ENCODE results near the gene SCPEP1.

Gene SCPEP1

DNA sequence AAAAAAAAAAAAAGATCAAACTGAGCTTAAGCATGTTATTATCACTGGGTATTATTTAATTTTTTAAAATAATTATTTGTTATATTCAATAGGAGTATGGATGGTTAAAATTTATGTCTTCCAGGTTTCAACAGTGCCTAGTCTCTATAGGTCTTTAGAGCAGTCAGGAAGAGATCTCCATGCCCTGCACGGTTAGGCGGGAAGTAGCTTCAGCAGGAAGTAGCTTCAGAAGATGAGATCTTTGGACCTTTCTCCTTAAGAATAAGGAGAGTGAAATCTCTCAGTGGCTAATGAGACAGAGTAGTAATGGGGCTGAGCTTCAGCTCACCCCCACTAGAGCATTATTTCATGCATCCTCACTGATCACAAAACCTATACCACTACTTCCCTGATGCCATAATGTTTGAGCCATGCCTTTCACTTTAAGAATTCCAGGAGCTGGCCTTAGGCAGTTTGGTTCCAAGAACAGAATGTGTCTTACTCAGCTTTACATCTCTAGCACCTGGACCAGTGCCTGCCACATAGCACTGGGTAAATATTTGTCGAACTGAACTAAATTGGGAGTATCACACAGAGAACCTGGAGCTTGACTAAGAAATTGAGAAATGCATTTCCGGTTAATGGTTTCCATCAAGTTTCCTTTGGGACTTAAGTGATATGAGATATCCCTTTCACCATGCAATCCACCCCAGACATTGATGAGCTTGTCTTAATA lies 43.5 kb downstream of the SCPEP1 start:
- H3K9ac ChIP-seq (ENCODE audit: low read length): no peak overlapping the region
- no peak for TF ChIP-seq EZH2phosphoT487 (conservative IDR thresholded peaks at IDR 0.05; ENCODE audit: low read length)
- TF ChIP-seq, protein P1, sequence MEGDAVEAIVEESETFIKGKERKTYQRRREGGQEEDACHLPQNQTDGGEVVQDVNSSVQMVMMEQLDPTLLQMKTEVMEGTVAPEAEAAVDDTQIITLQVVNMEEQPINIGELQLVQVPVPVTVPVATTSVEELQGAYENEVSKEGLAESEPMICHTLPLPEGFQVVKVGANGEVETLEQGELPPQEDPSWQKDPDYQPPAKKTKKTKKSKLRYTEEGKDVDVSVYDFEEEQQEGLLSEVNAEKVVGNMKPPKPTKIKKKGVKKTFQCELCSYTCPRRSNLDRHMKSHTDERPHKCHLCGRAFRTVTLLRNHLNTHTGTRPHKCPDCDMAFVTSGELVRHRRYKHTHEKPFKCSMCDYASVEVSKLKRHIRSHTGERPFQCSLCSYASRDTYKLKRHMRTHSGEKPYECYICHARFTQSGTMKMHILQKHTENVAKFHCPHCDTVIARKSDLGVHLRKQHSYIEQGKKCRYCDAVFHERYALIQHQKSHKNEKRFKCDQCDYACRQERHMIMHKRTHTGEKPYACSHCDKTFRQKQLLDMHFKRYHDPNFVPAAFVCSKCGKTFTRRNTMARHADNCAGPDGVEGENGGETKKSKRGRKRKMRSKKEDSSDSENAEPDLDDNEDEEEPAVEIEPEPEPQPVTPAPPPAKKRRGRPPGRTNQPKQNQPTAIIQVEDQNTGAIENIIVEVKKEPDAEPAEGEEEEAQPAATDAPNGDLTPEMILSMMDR (IDR thresholded peaks at IDR 0.05; ENCODE audit: insufficient read depth, low read length, poor library complexity, severe bottlenecking): no peak
- H3K4me3 ChIP-seq (ENCODE audit: insufficient read depth, low read length, poor library complexity, severe bottlenecking): no peak overlapping the region
- H3K4me2 ChIP-seq (ENCODE audit: low read depth, low read length, poor library complexity, severe bottlenecking): no peak overlapping the region
- no peaks in the 10 kb centered on the region for H3K36me3 ChIP-seq (ENCODE audit: low read length)
- H3F3A ChIP-seq (ENCODE audit: insufficient read depth): no peaks in the 10 kb centered on the region
- H4K20me1 ChIP-seq (ENCODE audit: low read depth, low read length): no peaks in the 10 kb centered on the region
- no peaks in the 10 kb centered on the region for H3K27me3 ChIP-seq (ENCODE audit: low read length)
- no peaks in the 10 kb centered on the region for H3K79me2 ChIP-seq (ENCODE audit: insufficient read depth, low read length)
- H3K9me2 ChIP-seq (replicated peaks; ENCODE audit: insufficient read depth, low read length): no peaks in the 10 kb centered on the region
- no peak overlapping the region for H2AFZ ChIP-seq (ENCODE audit: low read depth, low read length, severe bottlenecking)
- peaks cover 4% of the 10 kb centered on the region; the same call in 1 of the 2 replicates for H3K9me3 ChIP-seq (ENCODE audit: insufficient read depth, low read length)
- no peak overlapping the region for H3K27ac ChIP-seq (ENCODE audit: low read depth, low read length)

DNA sequence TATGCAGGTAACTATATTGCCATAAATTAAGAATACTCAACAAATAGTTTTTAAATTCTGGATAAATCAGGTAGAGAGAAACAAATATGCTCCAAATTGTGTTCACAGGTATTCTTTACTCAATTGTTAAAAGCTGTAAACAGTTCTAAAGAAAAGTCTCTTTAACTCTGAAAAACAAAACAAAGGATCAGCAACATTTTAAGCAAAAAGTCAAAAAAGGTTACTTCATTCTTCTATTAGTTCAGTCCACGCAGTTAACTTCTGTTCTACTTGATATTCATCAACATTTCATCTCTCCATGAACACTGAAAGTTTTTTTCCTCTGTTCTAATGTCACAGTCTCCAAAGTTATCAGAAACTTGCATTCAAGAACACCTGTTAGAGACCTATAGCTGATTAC lies 47.9 kb downstream of the SCPEP1 start:
- Histone ChIP-seq H3K4me3 (ENCODE audit: insufficient read depth, low read length, poor library complexity, severe bottlenecking) (no peak overlapping the region), H3K9me3 (ENCODE audit: insufficient read depth, low read length) (peaks cover 17% of the 10 kb centered on the region; the same call in 1 of the 2 replicates), H3K79me2 (ENCODE audit: insufficient read depth, low read length) (no peaks in the 10 kb centered on the region), H3K9ac (ENCODE audit: low read length) (no peak overlapping the region), H3K36me3 (ENCODE audit: low read length) (no peaks in the 10 kb centered on the region; the same call in 1 of the 2 replicates), H3K4me2 (ENCODE audit: low read depth, low read length, poor library complexity, severe bottlenecking) (no peak overlapping the region), H3K9me2 (replicated peaks; ENCODE audit: insufficient read depth, low read length) (no peaks in the 10 kb centered on the region), H2AFZ (ENCODE audit: low read depth, low read length, severe bottlenecking) (no peak overlapping the region), H3F3A (ENCODE audit: insufficient read depth) (no peaks in the 10 kb centered on the region), H3K27me3 (ENCODE audit: low read length) (no peaks in the 10 kb centered on the region), H4K20me1 (ENCODE audit: low read depth, low read length) (no peaks in the 10 kb centered on the region), H3K27ac (ENCODE audit: low read depth, low read length) (no peak overlapping the region)
- TF ChIP-seq, protein P1 (IDR thresholded peaks at IDR 0.05; ENCODE audit: insufficient read depth, low read length, poor library complexity, severe bottlenecking): no peak
- no peak for TF ChIP-seq EZH2phosphoT487 (conservative IDR thresholded peaks at IDR 0.05; ENCODE audit: low read length)

DNA sequence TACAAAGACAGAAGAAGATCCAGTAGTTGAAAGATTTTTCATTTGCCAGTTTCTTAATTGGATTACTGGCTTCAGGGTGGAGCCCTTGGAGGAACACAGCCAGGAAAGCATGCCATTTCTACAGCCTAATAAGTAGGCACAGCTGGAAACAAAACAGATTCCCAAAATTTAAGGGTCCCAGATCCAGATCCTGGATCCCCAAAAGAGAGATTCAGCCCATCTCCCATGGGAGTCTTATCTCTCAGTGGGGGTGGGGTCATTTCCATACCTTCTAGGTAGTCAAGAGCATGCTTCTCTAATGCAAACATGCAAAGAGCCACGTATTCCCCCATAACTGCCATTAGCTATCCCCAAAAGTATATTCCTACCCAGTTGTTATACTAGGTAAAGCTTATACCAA lies 49.9 kb downstream of the SCPEP1 start:
- TF ChIP-seq EZH2phosphoT487 (conservative IDR thresholded peaks at IDR 0.05; ENCODE audit: low read length): no peak
- TF ChIP-seq, protein P1 (IDR thresholded peaks at IDR 0.05; ENCODE audit: insufficient read depth, low read length, poor library complexity, severe bottlenecking): no peak
- Histone ChIP-seq H3K27ac (ENCODE audit: low read depth, low read length) (no peak overlapping the region), H3K4me2 (ENCODE audit: low read depth, low read length, poor library complexity, severe bottlenecking) (no peak overlapping the region), H3K79me2 (ENCODE audit: insufficient read depth, low read length) (no peaks in the 10 kb centered on the region), H3K9me2 (replicated peaks; ENCODE audit: insufficient read depth, low read length) (no peaks in the 10 kb centered on the region), H3F3A (ENCODE audit: insufficient read depth) (no peaks in the 10 kb centered on the region), H3K9me3 (ENCODE audit: insufficient read depth, low read length) (peaks cover 17% of the 10 kb centered on the region; the same call in 1 of the 2 replicates), H4K20me1 (ENCODE audit: low read depth, low read length) (no peaks in the 10 kb centered on the region), H2AFZ (ENCODE audit: low read depth, low read length, severe bottlenecking) (no peak overlapping the region), H3K9ac (ENCODE audit: low read length) (no peak overlapping the region), H3K36me3 (ENCODE audit: low read length) (no peaks in the 10 kb centered on the region; the same call in 1 of the 2 replicates), H3K27me3 (ENCODE audit: low read length) (no peaks in the 10 kb centered on the region), H3K4me3 (ENCODE audit: insufficient read depth, low read length, poor library complexity, severe bottlenecking) (no peak overlapping the region)

All from SU-DHL-6 (cell line).